ENCODE results near the gene C14orf93. TPM values are rescaled to one million over a fixed set of nuclear protein-coding genes. Genes with fewer than 3 reads are reported as not detected.

The C14orf93 gene, protein sequence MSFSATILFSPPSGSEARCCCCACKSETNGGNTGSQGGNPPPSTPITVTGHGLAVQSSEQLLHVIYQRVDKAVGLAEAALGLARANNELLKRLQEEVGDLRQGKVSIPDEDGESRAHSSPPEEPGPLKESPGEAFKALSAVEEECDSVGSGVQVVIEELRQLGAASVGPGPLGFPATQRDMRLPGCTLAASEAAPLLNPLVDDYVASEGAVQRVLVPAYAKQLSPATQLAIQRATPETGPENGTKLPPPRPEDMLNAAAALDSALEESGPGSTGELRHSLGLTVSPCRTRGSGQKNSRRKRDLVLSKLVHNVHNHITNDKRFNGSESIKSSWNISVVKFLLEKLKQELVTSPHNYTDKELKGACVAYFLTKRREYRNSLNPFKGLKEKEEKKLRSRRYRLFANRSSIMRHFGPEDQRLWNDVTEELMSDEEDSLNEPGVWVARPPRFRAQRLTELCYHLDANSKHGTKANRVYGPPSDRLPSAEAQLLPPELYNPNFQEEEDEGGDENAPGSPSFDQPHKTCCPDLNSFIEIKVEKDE
- polyA plus RNA-seq (2012; ENCODE audit: insufficient read length, low read depth) = 5.6 TPM

DNA sequence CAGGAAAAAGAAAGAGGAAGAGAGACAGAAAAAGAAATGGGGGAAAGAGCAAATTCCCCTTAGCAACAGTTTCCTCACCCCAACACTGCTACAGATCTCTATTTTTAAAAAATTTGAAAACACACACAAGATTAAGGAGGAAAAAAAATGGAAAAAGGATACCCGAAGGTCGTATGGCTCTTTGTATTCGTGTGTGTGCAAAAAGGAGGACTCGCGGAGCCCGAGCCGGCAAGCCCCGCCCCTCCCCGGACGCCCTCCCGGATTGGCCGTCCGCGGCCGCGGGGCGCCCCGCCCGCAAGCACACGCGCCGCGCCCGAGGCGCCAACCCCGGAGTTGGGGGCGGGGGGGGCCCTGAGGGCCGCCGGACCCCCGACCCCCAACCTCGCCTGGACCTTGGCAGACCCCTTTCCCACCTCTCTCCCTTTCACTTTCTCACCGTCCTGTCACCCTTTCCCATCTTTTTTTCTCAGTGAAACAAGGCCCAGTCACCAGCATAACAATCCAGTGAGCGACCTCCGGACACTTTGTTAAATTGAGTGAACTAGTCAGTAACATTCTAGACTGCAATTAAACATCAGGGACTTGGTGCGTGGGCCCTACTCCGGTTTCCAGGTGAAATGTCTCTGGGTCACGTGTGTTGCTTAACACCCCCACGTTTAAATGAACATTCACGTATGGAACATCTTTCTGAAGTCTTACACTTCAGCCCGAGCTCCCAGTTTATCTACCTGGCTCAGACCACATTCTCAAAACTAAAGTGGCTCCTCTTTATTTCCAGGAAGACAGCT lies at the start of gene C14orf93:
C14orf93 (minus strand) TSS at position 205 of the 788 bp plus-strand sequence. CDS start 11,120 bp downstream, outside the sequence.
- TF ChIP-seq REST (IDR thresholded peaks at IDR 0.05; ENCODE audit: insufficient read depth in 1 of 2, low read depth in 2 of 2, low read length in 2 of 2) (no peak), FOXP2 (optimal IDR thresholded peaks at IDR 0.05; ENCODE audit: borderline replicate concordance, extremely low read depth, extremely low read length, insufficient read depth) (no peak), TAF1 (IDR thresholded peaks at IDR 0.05; ENCODE audit: borderline replicate concordance, insufficient read depth, low read length) (peak; percentile 63; the same call in 1 of the 2 replicates), SIN3A (IDR thresholded peaks at IDR 0.05; ENCODE audit: borderline replicate concordance, insufficient read depth, low read length) (no peak), POLR2AphosphoS5 (IDR thresholded peaks at IDR 0.05; ENCODE audit: low read depth, low read length) (peak; percentile 40; the same call in 1 of the 2 replicates)

DNA sequence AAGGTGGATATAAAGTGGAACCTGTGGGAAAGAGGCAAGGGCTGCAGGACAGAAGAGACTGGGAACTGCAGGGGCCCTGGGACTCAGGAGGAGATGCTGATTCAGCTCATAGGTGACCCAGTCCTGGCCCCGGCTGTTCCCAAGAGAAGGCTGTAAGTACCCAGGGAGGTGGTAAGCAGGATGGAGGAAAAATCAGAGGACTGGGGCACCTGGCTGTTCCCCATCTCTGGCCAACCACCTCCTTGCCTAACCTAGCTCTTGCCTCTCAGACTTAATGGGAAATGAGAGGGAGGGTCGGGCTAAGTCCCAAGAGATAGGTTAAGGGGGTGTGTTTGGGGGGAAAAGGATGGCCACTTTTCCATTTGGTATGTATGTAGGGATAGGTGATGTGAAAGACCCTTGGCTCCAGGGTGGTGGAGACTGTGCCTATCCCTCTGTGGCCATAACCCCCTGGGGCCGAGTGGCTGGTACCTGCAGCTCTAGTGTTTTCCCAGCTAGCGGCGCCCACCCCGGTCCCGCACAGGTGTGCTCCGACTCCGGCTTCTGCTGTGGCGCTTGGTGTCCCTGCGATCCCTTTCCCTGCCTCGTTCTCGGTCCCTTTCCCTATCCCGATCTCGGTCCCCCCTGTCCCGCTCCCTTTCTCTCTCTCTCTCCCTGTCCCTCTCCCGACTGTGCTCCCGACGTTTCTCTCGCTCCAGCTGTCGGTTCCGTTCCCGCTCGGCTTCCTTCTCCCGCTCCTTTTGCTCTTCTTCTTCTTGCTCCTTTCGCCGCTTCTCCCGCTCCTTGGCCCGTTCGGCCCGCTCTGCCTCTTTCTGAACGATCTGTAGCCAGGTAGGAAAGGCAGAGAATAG lies 48.9 kb upstream of the C14orf93 start:
- TF ChIP-seq SIN3A (IDR thresholded peaks at IDR 0.05; ENCODE audit: borderline replicate concordance, insufficient read depth, low read length) (no peak), FOXP2 (optimal IDR thresholded peaks at IDR 0.05; ENCODE audit: borderline replicate concordance, extremely low read depth, extremely low read length, insufficient read depth) (no peak), POLR2AphosphoS5 (IDR thresholded peaks at IDR 0.05; ENCODE audit: low read depth, low read length) (no peak; the same call in 1 of the 2 replicates), TAF1 (IDR thresholded peaks at IDR 0.05; ENCODE audit: borderline replicate concordance, insufficient read depth, low read length) (no peak), REST (IDR thresholded peaks at IDR 0.05; ENCODE audit: insufficient read depth in 1 of 2, low read depth in 2 of 2, low read length in 2 of 2) (no peak)

- TF ChIP-seq FOXP2 (optimal IDR thresholded peaks at IDR 0.05; ENCODE audit: borderline replicate concordance, extremely low read depth, extremely low read length, insufficient read depth) (peak; percentile 41), POLR2AphosphoS5 (IDR thresholded peaks at IDR 0.05; ENCODE audit: low read depth, low read length) (0 out of 2 replicates have a peak, but pooled peaks have one; percentile 44), SIN3A (IDR thresholded peaks at IDR 0.05; ENCODE audit: borderline replicate concordance, insufficient read depth, low read length) (no peak)
These were observed 48.1 kb upstream of the C14orf93 start for GRCh38 chr14:23057757-23058653.

- no peak for TF ChIP-seq FOXP2 (optimal IDR thresholded peaks at IDR 0.05; ENCODE audit: borderline replicate concordance, extremely low read depth, extremely low read length, insufficient read depth)
- no peak for TF ChIP-seq TAF1 (IDR thresholded peaks at IDR 0.05; ENCODE audit: borderline replicate concordance, insufficient read depth, low read length)
- TF ChIP-seq SIN3A (IDR thresholded peaks at IDR 0.05; ENCODE audit: borderline replicate concordance, insufficient read depth, low read length) = no peak
- TF ChIP-seq REST (IDR thresholded peaks at IDR 0.05; ENCODE audit: insufficient read depth in 1 of 2, low read depth in 2 of 2, low read length in 2 of 2) = no peak
- no peak for TF ChIP-seq POLR2AphosphoS5 (IDR thresholded peaks at IDR 0.05; ENCODE audit: low read depth, low read length)
These were observed 47.2 kb upstream of the C14orf93 start, which contains the start of gene CDH24 for GRCh38 chr14:23056956-23057756. TSS of gene CDH24 (minus strand) at chr14:23057520. CDS start at chr14:23055733, 1,787 bp downstream.

All from PFSK-1 (cell line).